ENCODE measurements around the gene POU2F3.

Gene POU2F3

DNA sequence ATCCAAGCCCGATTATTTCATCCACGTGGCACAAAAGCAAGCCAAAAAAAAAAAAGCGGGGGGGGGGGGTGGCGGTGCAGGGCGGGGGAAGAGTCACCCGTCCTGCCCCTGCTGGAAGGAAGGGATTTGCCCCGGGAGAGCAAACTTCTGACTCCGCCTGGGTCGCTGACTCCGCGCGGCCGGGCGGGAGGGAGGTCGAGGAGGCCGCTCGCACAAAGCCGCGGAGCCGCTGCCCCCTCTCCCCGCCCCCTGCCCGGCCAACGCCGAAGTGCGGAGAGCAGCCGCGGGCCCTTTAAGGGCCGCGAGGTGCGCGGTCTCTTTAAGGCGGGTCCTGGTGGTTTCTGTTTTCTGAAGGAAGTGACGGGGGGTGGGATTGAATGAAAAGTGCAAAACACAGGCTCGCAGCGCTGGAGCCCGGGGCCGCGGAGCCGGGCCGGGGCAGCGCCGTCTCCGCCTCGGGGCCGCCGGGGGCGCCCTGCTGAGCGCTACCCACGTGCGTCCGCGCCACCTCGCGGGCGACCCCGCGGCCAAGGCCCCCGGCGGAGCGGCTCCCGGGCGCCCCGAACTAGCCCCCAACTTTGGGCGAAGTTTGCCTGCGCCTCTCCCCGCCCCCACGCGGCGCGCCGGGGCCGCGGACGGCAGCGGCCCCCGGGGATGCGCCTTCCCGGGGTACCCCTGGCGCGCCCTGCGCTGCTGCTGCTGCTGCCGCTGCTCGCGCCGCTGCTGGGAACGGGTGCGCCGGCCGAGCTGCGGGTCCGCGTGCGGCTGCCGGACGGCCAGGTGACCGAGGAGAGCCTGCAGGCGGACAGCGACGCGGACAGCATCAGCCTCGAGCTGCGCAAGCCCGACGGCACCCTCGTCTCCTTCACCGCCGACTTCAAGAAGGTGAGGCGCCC is 29.1 kb upstream of the POU2F3 start, which contains the start of gene OAF:
TSS of gene OAF (plus strand) at position 407 of the 896 bp plus-strand sequence. CDS start at position 655, 248 bp downstream.
- DNase-seq: peak; percentile 10

DNA sequence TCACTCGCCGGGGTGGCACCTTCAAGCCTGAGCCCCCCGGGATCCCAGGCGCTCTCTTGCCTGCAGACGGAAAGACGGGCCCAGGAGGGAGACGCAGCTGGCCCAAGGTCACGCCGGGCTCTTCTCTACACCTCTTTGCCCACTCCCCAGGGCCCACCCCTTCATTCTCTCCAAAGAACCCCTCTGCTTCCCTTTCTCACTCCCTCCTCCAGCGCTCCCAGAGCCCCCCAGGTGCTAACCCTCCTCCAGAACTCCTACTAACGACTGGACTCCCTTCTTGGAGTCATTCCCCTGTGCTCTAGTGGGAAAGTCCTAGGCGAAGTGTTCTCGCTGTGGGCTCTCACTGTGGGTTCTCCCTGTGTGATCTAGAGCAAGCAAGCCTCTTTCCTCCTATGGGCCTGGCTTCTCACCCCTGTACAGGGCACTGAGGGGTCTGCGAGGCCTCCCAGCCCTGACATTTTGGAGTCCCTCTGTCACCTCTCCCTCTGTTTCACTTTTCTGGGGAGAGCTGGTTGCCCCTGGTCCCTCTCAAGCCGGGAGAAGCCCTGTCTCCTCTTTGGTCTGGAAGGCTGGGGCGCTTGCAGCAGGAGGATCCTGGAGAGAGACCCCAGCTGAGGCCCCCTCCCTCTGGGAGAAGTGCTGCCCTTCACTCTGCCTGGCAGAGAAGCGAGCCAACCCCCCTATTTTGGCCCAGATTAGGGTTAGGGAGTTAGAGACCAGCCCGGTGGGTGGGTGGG is 28.2 kb upstream of the POU2F3 start:
- DNase-seq: no peak

DNA sequence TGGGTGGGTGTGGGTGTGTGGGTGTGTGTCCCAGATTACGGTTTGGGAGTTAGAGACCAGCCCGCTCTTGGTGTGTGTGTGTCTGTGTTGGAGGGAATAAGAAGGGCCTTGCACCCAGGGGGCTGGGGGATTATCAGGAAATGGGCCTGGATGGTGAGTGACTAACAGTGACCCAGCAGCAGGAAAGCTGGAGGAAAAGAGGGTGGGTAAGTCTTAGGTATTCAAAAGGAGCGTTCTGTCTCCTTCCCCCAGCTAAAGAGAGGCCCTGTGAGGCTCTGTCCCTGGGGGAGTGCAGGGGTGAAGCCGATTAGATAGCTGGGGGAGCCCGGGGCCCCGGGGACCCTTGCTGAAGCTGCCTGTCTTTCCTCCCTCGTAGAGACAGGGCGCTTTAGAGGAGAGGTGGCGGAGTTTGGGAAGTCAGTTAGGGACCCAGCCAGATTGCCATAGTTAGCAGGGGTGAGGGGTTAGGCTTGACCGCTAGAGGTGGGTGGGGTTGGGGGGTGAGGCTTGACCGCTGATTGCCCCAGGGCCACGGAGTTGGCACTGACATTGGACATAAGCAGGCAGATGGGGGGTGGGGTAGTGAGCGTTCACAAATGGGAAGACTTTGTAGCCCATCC is 27.6 kb upstream of the POU2F3 start:
- DNase-seq: no peak

DNA sequence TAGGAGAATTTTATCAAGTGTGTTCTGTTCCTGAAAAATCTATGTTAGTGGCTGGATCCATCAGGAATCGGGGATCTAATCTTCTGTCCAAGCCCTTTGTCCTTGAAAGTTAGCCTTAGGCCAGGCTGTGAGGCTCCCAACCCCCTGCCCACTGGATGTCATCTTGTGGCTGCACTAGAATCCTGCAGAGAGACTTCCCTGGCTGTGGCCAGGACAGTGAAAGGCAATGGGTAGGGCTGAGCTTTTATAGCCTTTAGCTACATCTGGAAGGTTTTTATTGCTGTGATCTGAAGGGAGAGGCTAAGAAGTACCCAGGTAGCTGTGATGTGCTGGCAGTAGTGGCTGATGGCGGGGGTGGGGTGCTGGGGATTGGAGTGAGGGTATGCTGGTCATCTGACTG is 27.0 kb upstream of the POU2F3 start:
- DNase-seq: no peak

DNA sequence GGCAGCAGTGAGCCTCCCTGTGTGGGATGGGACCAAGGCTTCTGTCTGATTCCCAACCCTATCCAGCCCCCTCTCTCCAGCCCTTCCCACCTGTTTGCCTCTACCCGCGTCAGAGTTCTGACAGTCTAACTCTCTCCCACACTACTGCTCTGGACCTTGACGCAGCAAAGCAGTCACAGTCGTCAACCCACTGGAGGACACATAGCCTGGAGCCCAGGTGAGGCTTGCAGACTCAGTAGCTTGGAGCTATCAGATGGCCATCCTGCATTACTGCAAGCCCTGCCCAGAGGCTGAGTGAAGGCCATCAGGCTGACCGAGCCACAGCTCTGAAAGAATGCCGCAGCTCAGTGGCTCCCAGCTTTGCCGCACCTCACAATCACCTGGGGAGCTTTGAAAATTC is 25.4 kb upstream of the POU2F3 start:
- DNase-seq: no peak

DNA sequence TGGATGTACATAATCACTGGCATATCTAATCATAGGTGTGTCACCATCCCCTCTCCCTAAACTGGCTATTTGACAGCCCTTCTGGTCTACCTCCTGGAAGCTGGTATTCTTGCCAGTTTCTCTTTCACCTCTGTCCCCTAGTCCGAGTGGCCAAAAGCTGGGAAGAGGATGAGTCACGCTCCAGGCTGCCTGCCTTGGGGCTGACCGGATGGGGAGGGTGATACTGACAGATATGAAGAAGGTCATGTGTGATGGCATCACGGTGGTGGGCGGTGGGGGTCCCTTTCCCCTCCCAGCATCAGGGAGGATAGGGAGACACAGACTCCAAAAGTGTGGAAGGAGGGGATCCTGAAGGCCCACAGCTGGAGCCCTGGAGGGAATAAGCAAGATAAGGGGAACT is 24.3 kb upstream of the POU2F3 start:
- no peak for DNase-seq

DNA sequence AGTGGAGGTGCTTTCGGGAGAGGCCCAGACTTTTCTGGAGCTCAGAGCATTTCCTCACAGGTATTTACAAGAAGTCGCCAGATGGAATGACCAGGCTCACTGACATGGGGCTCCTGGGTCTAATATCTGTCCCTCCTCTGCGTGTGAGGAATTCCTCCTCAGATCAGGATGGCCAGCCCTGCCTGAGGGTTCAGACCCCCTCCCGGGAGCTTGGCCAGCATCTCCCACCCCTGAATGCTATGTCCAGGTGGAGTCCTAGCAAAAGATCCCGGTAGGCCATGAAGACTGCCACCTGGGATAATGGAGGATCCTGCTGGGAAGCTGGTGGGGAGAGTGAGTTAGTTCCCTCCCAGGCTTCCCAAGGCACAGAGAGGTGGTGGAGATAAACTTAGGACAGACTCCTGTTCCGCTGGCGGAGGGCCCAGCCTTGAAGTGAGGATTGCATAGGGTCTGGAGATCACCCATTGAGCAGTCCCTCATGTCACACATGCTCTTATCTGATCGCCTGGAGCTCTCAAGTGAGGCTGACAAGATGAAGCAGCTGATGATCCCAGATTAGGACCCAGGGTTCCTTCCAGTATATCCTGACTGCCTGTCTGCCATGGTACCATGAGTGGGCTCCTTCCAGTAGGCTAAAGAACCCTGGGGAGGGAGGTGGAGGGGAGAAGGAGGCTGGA is 23.4 kb upstream of the POU2F3 start:
- DNase-seq: no peak

DNA sequence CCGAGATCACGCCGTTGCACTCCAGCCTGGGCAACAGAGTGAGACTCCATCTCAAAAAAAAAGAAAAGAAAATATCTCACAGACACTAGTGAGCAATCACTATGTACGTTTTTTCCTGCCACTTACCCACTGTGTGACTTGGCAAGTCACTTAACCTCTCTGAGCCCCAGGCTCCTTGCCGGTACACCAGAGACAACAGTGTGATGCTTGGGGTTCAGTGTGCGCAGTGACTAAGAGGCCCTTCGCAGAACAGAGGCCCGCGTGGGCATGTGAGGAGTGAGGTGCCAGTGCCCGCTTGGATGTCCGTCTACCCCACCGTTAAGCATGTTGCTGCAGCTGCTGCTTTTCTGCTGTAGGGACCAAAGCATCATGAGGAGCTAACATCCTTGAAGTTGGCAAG is 22.4 kb upstream of the POU2F3 start:
- no peak for DNase-seq

DNA sequence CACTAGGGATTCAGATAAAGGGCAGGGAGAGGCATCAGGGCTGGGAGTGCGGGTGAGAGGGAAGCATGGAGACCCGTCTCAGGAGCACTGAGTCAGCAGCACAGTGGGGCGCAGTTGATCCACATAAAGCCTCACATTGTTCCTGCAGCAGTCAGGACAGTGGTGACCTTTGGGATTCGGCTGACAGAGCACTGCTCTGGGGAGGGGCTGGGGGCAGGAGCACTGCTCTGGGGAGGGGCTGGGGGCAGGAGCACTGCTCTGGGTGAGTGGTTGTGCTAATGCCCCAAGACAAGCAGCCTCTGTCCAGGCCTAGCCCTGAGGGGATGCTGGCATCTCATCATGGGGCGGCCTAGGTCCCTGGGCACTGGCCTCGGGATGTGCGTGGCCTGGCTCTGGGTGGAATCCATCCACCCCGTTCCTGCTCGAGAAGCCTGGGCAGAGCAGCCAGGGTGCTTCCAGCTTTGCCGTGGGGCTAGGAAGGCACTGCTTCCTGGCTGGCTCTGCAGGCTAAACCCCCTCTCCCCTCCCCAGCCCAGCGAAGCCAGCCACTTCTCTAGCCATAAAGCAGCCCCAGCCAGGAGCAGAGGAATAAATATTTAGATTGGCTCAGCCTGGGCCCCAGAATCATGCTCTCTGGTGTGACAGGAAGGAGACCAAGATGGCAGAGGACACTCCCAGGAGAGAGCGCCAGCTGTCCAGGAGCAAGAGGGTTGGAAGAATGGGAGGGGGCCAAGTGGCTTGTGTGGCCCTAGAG is 21.8 kb upstream of the POU2F3 start:
- no peak for DNase-seq

DNA sequence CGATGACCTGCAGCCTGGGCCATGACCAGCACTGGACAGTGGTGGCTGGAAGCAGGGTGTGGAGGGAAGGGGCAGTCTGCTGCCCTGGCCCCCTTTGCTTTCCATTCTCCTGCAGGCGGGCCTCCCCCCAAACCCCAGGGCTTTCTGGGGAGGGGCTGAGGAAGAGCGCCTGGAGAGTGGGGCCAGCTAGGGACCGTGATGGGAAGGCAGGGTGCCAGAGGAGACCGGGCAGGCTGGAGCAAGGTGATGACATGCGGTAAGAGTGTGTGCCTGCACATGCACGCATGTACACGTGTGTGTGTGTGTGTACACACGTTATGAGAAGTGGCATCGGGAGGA is 21.3 kb upstream of the POU2F3 start:
- no peak for DNase-seq

DNA sequence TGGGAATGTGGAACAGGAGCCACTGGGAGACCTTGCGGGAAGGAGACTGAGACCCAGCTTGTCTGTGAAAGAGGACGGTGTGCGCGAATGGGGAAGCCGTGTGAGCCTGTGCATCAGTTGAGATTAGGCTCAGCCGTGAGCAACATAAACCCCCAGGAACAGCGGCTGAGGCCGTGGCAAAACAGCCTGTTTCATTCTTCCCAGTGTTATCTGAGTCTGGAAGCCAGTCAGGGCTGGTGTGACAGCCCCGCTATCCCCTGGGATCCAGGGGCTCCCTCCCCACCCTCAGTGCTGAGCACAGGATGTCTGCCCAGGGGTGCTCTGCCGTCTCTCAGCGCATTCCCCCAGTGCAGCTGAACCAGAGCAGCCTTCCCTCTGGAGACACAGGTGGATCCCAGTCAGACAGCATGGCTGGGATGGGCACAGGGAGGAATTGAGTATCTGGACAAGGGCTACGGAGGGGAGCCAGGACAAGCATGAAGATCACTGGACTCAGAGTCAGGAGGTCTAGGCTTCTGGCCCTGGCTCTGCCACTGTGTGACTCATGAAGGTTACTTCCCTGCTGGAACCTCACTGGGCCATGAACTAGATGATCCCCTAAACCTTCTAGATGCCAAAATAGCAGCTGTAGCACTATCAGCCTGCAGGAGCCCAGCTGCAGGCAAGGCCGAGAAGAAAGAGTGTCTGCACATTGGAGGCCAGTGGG is 20.6 kb upstream of the POU2F3 start:
- no peak for DNase-seq

DNA sequence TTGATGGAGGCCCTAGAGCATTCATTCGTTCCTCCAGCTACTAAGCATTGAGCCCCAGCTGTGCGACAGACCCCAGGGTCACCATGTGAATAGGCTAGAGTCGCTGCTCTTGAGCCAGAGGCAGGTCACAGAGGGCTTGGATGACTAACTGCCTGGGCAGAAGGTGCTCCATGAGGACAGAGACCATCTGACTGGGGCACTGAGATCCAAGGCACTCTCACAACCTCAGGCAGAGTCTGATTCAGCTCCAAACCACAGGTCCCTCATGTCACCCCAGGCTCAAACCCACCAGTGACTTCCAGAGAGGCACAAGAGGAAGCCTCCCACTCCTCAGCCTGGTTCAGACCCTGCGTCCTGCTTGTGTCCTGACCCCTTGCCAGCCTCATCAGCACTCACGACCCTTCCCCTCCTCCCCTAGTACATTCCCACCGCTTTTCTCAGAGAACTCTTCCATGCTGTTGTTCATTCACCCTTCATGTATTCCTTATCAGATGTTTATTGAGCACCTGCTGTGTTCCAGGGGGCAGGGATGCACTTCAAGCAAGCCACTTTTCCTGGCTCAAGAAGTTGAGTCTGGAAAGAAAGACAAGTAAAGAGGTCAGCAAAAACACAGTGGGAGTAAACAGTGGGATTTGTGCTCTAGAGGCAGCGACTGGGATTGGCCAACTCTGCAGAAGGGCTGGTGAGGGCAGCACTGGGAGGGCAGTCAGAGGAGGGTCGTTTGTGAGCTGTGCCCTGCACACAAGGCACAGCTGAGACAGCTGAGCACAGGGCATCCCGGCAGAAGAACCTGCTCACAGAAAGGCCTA is 19.8 kb upstream of the POU2F3 start:
- no peak for DNase-seq

DNA sequence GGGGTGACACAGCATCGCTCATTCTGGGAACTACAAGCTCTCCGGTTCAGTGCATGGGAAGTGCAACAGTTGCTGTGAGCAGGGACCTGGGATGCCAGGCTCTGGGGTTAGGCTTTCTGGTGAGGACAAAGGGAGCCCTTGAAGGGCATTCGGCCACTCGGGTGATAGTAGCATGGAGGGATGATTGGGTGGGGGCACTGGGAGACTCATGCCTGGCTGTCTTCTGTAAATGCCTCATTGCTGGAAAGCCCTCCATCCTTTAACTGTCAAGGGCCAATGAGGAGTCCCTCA is 19.2 kb upstream of the POU2F3 start:
- DNase-seq: no peak

DNA sequence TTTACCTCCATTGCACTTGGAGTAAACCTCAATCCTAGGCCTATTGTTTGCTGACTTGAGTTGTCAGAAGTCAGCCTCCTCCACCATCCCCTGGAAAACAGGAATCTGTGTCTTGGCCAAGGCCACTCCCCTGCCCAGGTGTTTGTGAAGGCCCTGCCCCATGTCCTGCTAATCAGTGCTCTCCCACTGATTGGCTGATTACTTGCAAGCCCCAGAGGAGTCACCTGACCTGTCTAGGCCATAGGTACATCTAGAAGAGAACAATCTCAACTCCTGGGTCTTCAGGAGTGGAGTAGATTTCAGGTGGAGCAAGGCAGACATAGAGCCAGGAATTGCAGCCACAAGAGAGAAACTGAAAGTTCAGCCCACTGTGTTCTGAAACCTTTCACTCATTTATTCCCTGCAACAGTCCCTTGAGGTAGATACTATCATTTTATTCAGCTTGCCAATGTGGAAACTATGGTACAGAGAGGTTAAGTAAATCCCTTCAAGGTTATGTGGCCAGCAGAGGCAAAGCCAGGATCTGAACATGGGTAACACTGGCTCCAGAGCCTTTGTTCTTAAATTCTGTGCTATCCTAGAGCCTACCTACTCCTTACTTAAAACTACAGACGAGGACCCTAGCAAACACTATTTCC is 18.7 kb upstream of the POU2F3 start:
- no peak for DNase-seq

DNA sequence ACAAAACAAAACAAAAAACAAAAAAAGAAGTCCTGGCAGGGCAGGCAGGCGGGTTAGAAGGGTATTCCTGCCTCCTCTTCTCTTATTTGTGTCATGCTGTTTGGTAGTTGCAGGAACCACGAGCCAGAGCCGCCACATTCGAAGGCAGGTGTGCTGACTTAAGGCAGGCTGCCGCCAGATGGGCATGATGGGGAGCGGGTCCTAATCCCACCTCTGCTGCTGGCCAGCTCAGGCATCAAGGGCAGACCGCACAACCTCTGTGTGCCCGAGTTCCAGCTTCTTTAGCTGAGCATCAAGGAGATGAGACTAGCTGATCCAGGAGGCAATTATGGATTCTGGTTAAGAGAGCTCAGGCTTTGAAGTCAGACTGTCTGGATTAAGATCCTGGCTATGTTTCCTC is 17.0 kb upstream of the POU2F3 start:
- DNase-seq: no peak

DNA sequence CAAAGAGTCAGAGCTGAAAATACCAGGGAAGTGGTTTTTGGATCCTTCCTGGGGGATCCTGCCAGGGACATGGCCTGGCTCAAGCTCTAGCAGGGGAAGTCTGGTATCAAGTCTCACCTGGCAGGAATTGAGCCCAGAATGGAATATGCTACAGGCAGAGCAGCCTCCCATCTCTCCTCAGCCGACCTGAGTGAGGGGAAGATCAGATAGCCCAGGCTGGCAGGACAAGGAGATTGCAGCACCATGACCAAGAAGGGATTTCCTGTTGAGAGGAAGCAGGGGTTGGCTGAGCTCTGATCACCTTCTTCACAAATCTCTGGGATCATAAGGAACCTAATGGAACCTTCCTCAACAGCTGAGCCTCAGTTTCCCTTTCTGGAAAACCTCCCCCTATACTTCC is 16.1 kb upstream of the POU2F3 start:
- DNase-seq: no peak

DNA sequence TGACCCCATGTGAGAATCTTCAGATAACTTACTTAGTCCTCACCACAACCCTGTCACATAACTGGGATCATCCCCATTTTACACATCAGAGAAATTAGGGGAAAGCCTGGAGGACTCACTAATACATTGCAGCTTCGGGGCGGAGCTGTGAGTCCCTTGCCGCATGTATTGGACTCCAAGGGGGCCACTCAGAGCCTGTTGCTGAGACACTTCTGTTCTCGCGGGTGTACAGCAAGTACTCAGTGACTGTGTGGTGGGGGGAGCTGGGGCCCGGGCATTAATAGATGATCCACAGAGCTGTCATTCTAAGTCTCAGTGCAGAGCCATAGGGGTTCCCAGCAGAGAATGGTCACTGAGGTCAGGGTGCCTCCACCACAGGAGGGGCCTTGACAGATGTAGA is 15.6 kb upstream of the POU2F3 start:
- DNase-seq: no peak

DNA sequence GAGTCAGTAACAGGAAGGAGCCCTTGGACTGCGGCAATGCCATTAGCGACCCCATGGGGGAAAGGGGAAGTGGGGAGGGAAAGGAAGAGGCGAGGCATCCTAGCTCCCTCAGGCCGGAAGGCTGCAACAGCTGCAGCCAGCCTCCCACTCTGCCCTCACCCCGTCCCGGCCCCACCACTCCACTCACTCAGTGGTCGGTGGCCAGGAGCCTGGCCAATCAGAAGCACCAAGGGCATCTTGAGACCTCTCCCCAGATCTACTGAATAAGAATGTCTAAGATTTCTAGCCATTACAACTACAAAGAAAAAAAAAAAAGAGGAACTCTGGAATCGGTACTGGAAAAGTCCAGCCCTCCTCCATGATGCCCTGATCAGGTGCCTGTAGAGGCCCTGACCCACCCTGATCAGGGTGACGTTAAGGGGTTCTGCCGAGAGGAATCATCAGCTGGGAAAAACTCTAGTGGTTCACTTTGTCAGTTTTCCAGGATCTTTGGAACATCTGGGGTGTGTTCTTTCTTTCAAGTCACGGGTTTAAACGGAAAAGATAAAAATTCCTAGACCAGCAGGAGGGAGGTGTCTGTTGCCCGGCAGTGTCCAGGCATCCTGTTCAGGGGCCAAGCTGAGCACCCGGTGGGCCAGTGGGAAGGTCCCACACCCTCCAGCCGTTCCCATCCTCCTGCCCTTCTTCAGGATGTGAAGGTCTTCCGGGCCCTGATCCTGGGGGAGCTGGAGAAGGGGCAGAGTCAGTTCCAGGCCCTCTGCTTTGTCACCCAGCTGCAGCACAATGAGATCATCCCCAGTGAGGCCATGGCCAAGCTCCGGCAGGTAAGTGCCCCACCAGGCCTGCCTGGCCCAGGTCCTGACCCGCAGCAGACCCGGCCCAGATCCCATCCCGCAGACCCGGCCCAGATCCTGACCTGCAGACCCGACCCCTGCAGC is 14.7 kb upstream of the POU2F3 start:
- DNase-seq: no peak

DNA sequence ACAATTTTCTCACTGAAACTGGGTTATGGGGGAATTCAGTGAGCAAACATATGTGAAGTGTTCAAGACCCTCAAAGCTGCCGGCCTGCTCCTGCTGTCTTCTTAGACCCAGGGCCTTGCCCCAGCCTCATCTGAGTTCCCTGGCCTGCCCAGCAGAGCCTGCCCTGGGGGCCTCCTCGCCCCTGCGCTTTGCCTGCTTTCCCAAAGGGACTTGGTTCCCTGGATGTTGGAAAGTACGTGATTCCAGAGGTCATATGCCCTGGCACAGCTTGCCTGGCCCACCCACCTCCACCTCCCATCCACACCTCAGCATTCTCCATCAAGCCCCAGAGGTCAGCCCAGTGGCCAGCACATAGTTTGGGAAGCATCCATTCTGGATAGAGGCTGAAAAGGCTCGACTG is 13.7 kb upstream of the POU2F3 start:
- no peak for DNase-seq

DNA sequence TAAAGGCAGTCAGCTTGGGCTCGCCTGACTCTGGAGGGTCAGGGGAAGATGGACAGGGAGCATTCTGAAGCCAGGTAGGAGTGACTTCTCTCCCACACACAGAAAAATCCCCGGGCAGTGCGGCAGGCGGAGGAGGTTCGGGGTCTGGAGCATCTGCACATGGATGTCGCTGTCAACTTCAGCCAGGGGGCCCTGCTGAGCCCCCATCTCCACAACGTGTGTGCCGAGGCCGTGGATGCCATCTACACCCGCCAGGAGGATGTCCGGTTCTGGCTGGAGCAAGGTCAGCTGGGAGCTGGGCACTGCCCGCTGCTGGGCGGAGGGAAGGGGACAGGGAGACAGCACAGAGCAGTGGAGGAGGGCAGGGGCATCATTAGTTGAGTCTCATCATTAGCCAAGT is 13.2 kb upstream of the POU2F3 start:
- DNase-seq: no peak
